Right lobe of liver (tissue), 4 donors: ENCODE measurements around the gene VSNL1.

Experiments
- CTCF ChIP-seq, 4 donors: fragments of 200-600 bp in 3 of 4; fragments of 450-650 bp in 1 of 4; IDR thresholded peaks; one replicate each; pipeline versions ENCODE4 v1.5.1 to v1.8.0; 2016 to 2022; ENCODE audit warnings: antibody characterized with exemption in 4 of 4, mild to moderate bottlenecking in 2 of 4
- POLR2A ChIP-seq: fragments of 450-650 bp; IDR thresholded peaks from one replicate; pipeline ENCODE4 v1.6.1; 2017; ENCODE audit warnings: antibody characterized with exemption, mild to moderate bottlenecking
- donor health status: DM: no; HTN: no; CAD: no.
- donor health status: DM: no; HTN: no; CAD: no.
- donor health status: DM: no; HTN: yes; CAD: no.

DNA sequence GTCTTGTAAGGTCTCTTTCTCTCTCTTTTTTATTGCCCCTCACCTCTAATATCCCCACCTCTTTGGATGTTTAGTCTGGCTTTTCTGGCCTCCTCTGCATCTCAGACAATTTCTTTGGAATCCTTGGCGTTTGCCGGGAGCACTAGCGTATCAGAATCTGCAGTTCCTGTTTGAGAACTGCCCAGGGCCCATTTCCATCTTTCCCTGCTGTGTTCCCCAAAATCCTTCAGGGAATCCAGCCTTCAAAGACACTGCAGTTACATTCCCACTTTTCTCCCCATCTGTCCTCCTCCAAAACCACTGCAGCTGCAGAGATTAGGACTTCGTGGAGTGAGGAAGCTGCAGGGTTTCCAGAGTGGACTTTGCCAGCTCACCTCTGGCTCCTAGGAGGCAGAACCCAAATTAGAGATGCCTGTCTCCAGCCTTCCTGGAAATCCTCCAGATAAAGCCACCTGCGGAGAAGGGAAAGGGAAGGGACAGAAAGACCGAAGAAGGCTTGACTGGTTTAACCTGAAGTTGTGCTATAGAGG lies 2.7 kb downstream of the VSNL1 start:
- TF ChIP-seq CTCF (IDR thresholded peaks at IDR 0.05), result no peak
- TF ChIP-seq POLR2A, result no peak
